ENCODE data around the gene PIK3C2G. TPM values are rescaled to one million over a fixed set of nuclear protein-coding genes. Genes with fewer than 3 reads are reported as not detected.

Gene PIK3C2G
- total and polyA plus RNA-seq, 2 donors from 2014 or later, result 4.4 to 5.8 TPM

DNA sequence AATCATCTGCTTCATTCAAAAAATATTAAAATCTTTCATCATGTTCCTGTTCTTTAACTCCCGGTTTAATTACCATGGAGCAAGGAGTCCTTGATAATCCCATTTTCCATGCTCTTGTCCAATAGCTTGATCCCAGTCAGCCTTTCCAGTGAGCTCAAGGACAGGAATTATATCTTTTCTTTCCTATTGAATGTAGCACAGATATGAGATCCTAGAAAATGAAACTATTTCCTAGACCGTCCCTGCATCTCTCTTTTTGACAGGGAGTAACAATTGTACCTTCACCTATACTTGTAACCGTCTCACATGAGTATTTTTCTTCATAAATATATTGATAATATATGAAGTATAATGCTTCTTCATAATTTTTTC lies 35.6 kb downstream of the PIK3C2G start:
- DNase-seq, result no peak
- Histone ChIP-seq H3K36me3 (ENCODE audit: control insufficient read depth in 2 of 3, insufficient read depth in 3 of 3, low read length in 3 of 3) (no peaks in the 10 kb centered on the region), H3K4me3 (ENCODE audit: low read length in 3 of 3) (peak overlapping the region in 2 of 3 donors; percentile 56 to 62), H3K9me3 (ENCODE audit: control insufficient read depth in 2 of 3, insufficient read depth in 1 of 3, low read length in 3 of 3) (no peaks in the 10 kb centered on the region), H3K9ac (ENCODE audit: low read length in 3 of 3) (peak overlapping the region in 1 of 3 donors; percentile 27), H3K4me1 (ENCODE audit: control insufficient read depth in 2 of 3, insufficient read depth in 2 of 3, low read depth in 1 of 3, low read length in 3 of 3) (no peaks in the 10 kb centered on the region), H3K27me3 (ENCODE audit: control insufficient read depth, insufficient read depth, low read length) (no peaks in the 10 kb centered on the region), H3K27ac (ENCODE audit: low read depth in 2 of 2, low read length in 2 of 2) (no peak overlapping the region)
- TF ChIP-seq CTCF (IDR thresholded peaks at IDR 0.05; ENCODE audit: borderline replicate concordance, extremely low read depth, insufficient read depth), result no peak
- intact Hi-C loops (cut with DNase I), result no loop called here
- FAIRE-seq, result no peak

GRCh38 chr12:18297902-18298301 lies 36.6 kb downstream of the PIK3C2G start:
- TF ChIP-seq CTCF (IDR thresholded peaks at IDR 0.05; ENCODE audit: borderline replicate concordance, extremely low read depth, insufficient read depth), result no peak
- FAIRE-seq (no peak), DNase-seq (no peak)
- Histone ChIP-seq H3K4me3 (ENCODE audit: low read length in 3 of 3) (no peak overlapping the region), H3K9ac (ENCODE audit: low read length in 3 of 3) (no peak overlapping the region), H3K27ac (ENCODE audit: low read depth in 2 of 2, low read length in 2 of 2) (no peak overlapping the region), H3K36me3 (ENCODE audit: control insufficient read depth in 2 of 3, insufficient read depth in 3 of 3, low read length in 3 of 3) (no peaks in the 10 kb centered on the region), H3K4me1 (ENCODE audit: control insufficient read depth in 2 of 3, insufficient read depth in 2 of 3, low read depth in 1 of 3, low read length in 3 of 3) (no peaks in the 10 kb centered on the region), H3K27me3 (ENCODE audit: control insufficient read depth, insufficient read depth, low read length) (no peaks in the 10 kb centered on the region), H3K9me3 (ENCODE audit: control insufficient read depth in 2 of 3, insufficient read depth in 1 of 3, low read length in 3 of 3) (no peaks in the 10 kb centered on the region)
- intact Hi-C loops (cut with DNase I), result no loop called here

DNA sequence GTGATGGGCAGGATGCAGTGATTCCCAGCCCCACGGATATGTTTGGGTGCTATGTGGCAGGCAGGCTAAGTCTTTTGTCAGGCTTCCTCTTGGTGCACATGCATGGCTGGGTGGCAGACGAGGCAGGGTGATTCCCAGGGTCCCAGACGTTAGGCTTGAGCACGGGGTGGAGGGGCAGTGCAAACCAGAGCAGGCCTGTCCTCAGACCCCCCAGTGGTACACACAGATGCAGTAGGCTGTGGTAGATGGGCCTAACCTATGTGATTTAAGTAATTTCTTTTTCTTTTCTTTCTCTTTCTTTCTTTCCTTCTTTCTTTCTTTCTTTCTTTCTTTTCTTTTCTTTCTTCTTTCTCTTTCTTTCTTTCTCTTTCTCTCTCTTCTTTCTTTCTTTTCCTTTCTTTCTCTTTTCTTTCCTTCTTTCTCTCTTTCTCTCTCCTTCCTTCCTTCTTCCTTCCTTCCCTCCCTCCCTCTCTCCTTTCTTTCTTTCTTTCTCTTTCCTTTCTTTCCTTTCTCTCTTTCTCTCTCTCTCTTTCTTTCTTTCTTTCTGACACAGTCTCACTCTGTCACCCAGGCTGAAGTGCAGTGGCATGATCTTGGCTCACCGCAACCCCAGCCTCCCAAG lies 41.6 kb downstream of the PIK3C2G start:
- FAIRE-seq (no peak), DNase-seq (no peak)
- Histone ChIP-seq H3K27ac (ENCODE audit: low read depth in 2 of 2, low read length in 2 of 2) (no peak overlapping the region), H3K4me1 (ENCODE audit: control insufficient read depth in 2 of 3, insufficient read depth in 2 of 3, low read depth in 1 of 3, low read length in 3 of 3) (no peaks in the 10 kb centered on the region), H3K27me3 (ENCODE audit: control insufficient read depth, insufficient read depth, low read length) (no peaks in the 10 kb centered on the region), H3K4me3 (ENCODE audit: low read length in 3 of 3) (no peak overlapping the region), H3K36me3 (ENCODE audit: control insufficient read depth in 2 of 3, insufficient read depth in 3 of 3, low read length in 3 of 3) (no peaks in the 10 kb centered on the region), H3K9me3 (ENCODE audit: control insufficient read depth in 2 of 3, insufficient read depth in 1 of 3, low read length in 3 of 3) (no peaks in the 10 kb centered on the region), H3K9ac (ENCODE audit: low read length in 3 of 3) (no peak overlapping the region)
- no peak for TF ChIP-seq CTCF (IDR thresholded peaks at IDR 0.05; ENCODE audit: borderline replicate concordance, extremely low read depth, insufficient read depth)
- intact Hi-C loops (cut with DNase I), result no loop called here

DNA sequence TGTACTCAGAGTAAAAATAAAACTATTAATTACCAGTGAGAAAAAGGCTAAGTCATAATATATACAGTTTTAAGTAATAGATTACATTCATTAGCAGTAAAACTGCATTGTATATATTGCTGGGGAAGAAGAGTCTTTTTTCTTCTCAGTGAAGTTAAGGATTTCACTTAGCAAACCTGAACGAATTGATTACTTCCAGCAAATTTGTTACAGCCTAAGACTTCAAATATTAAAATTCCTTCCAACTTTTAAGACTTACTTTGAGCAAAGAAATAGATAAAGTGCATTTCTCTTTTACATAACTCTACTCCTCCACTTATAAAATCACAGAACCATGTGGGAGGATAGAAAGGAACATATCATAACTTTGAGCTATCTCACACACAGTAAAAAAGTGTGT lies 43.3 kb downstream of the PIK3C2G start:
- TF ChIP-seq CTCF (IDR thresholded peaks at IDR 0.05; ENCODE audit: borderline replicate concordance, extremely low read depth, insufficient read depth), result no peak

More for the DNA sequence above, 43.3 kb downstream of the PIK3C2G start:
- Histone ChIP-seq H3K9me3 (ENCODE audit: control insufficient read depth in 2 of 3, insufficient read depth in 1 of 3, low read length in 3 of 3) (no peaks in the 10 kb centered on the region), H3K9ac (ENCODE audit: low read length in 3 of 3) (no peak overlapping the region), H3K27ac (ENCODE audit: low read depth in 2 of 2, low read length in 2 of 2) (no peak overlapping the region), H3K4me3 (ENCODE audit: low read length in 3 of 3) (no peak overlapping the region), H3K27me3 (ENCODE audit: control insufficient read depth, insufficient read depth, low read length) (no peaks in the 10 kb centered on the region), H3K4me1 (ENCODE audit: control insufficient read depth in 2 of 3, insufficient read depth in 2 of 3, low read depth in 1 of 3, low read length in 3 of 3) (no peaks in the 10 kb centered on the region), H3K36me3 (ENCODE audit: control insufficient read depth in 2 of 3, insufficient read depth in 3 of 3, low read length in 3 of 3) (no peaks in the 10 kb centered on the region)
- DNase-seq (no peak), FAIRE-seq (no peak)
- intact Hi-C loops (cut with DNase I), result no loop called here

All from kidney (tissue), 14 donors.